Measurements from ENCODE around the gene PICALM. TPM values are rescaled to one million over a fixed set of nuclear protein-coding genes. Genes with fewer than 3 reads are reported as not detected.

PICALM gene
- total and polyA plus RNA-seq, 2 of the 8 experiments (the other 6 are each of a cell fraction or from before 2014, with no cell fraction given) = 69.4 to 71.3 TPM

DNA sequence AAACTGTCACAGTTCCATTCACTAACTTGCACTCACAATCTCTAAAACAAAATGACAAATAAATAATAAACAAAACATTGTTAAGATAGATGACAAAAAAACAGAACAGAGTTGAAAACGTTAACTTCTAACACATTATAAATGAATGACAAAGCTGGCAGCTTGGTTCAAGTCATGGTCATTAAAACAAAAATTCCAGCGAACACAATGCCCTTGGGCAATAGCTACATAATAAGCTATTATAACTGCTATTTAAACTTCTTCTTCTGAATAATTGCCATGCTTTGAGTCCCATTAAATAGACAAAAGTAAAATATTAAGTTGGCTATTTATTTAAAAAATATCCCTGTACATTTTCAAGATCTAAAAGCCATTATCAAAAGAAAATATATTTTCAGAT is 54.7 kb downstream of the PICALM start:
- TF ChIP-seq KDM5A (IDR thresholded peaks at IDR 0.05; ENCODE audit: low read length) = no peak
- no peak for TF ChIP-seq JUND (IDR thresholded peaks at IDR 0.05; ENCODE audit: low read length)
- TF ChIP-seq SP4 (IDR thresholded peaks at IDR 0.05; ENCODE audit: low read length) = no peak
- TF ChIP-seq EZH2 (IDR thresholded peaks at IDR 0.05; ENCODE audit: low read depth, low read length, severe bottlenecking) = no peak
- TF ChIP-seq BRCA1 (IDR thresholded peaks at IDR 0.05; ENCODE audit: low read depth, low read length) = no peak
- TF ChIP-seq MAFK (IDR thresholded peaks at IDR 0.05; ENCODE audit: low read depth, low read length) = no peak
- no peak for TF ChIP-seq TEAD4 (IDR thresholded peaks at IDR 0.05; ENCODE audit: low read depth, low read length)
- DNase-seq (ENCODE audit: low read depth in 1 of 2, low spot score in 2 of 2) = no peak

More for the DNA sequence above, 54.7 kb downstream of the PICALM start:
- Histone ChIP-seq H3K18ac (ENCODE audit: extremely low read depth, low read length) (no peak overlapping the region), H4K8ac (ENCODE audit: extremely low read depth, insufficient read depth, low read length) (no peak overlapping the region), H3K9ac (replicated peaks in 1 of 4; ENCODE audit: extremely low read depth in 1 of 4, low read depth in 3 of 4, low read length in 3 of 4) (no peak overlapping the region), H2AK5ac (ENCODE audit: low read depth, low read length) (no peak overlapping the region), H2AFZ (ENCODE audit: low read length) (no peak overlapping the region), H3K27ac (ENCODE audit: low read depth, low read length) (no peak overlapping the region), H4K91ac (replicated peaks; ENCODE audit: insufficient read length, low read length) (no peak overlapping the region), H3K36me3 (ENCODE audit: control insufficient read depth in 2 of 4, insufficient read depth in 4 of 4, low read length in 3 of 4) (peaks cover 0 to 30% (median 0%) of the 10 kb centered on the region in 4 experiments; a peak in 3 of 8 replicates), H3K4me2 (ENCODE audit: insufficient read depth in 1 of 2, low read depth in 2 of 2, low read length in 2 of 2) (no peak overlapping the region), H4K20me1 (replicated peaks in 1 of 2; ENCODE audit: control insufficient read depth in 1 of 2, insufficient read depth in 2 of 2, low read length in 2 of 2) (no peaks in the 10 kb centered on the region), H2BK5ac (ENCODE audit: low read depth, low read length) (no peak overlapping the region), H4K5ac (ENCODE audit: insufficient read length, low read depth, low read length) (no peak overlapping the region), H3K79me2 (ENCODE audit: control insufficient read depth in 1 of 2, insufficient read depth in 2 of 2, low read length in 2 of 2) (no peaks in the 10 kb centered on the region; a peak in 1 of 4 replicates), H3K9me3 (ENCODE audit: insufficient read depth in 2 of 2, low read depth in 1 of 2, low read length in 1 of 2) (no peaks in the 10 kb centered on the region), H3K56ac (replicated peaks; ENCODE audit: insufficient read length, low read depth, low read length) (no peak overlapping the region), H2BK15ac (ENCODE audit: low read length) (no peak overlapping the region), H3K14ac (ENCODE audit: insufficient read length) (no peak overlapping the region), H3K79me1 (ENCODE audit: low read depth, low read length) (no peaks in the 10 kb centered on the region), H3K4me1 (replicated peaks in 1 of 4; ENCODE audit: control insufficient read depth in 3 of 4, insufficient read depth in 4 of 4, low read length in 3 of 4) (no peaks in the 10 kb centered on the region), H2BK20ac (ENCODE audit: low read length) (no peak overlapping the region), H3K4ac (replicated peaks; ENCODE audit: insufficient read length, low read depth, low read length) (no peak overlapping the region), H2BK12ac (ENCODE audit: low read depth, low read length) (no peak overlapping the region), H3K4me3 (ENCODE audit: extremely low read depth in 1 of 4, insufficient read depth in 2 of 4, low read depth in 3 of 4, low read length in 4 of 4) (no peak overlapping the region), H3K27me3 (replicated peaks in 1 of 4; ENCODE audit: control insufficient read depth in 3 of 4, extremely low read depth in 1 of 4, insufficient read depth in 3 of 4, low read length in 3 of 4) (no peaks in the 10 kb centered on the region), H3K23ac (ENCODE audit: insufficient read length) (no peak overlapping the region), H2BK120ac (replicated peaks; ENCODE audit: low read depth, low read length) (no peak overlapping the region), H3K23me2 (ENCODE audit: low read depth, low read length) (no peaks in the 10 kb centered on the region)
- ChIA-PET POLR2A (ENCODE audit: partially characterized antibody) (no interaction called here), CTCF (ENCODE audit: partially characterized antibody) (no interaction called here)
- 90% methylated on average over 2 of the region's 2 CpGs; no CpG with 5 or more reads in 1 of the 2 experiments for WGBS, 2 experiments (ENCODE audit: extremely low coverage in 1 of 2, insufficient coverage in 1 of 2, insufficient read length in 1 of 2, insufficient replicate concordance in 2 of 2, low coverage in 1 of 2, low lambda C conversion rate in 2 of 2, missing lambda C conversion rate in 1 of 2)
- no peak for FAIRE-seq

Measured in H1 (cell line).